ENCODE data around the gene COBL.

COBL gene

DNA sequence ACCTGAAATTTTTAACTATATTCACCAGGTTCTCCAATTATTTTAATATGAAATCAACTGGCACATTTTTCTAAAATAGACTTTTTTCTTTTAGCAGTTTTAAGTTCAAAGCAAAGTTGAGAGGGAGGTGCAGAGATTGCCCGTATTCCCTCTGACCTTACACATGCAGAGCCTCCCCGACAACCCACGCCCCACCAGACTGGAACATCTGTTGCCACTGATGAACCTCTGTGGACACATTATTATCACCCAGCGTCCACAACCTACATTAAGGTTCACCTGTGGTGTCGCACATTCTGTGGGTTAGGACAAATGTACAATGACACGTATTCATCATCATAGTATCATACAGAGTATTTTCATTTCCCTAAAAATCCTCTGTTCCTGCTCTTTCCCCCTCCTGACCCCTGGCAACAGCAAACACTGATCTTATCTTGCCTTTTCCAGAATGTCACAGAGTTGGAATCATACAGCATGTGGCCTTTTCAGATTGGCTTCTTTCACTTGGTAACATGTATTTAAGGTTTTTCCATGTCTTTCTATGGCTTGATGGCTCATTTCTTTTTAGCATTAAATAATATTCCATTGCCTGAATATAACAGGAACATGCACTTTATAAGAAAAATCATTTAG lies 37.1 kb downstream of the COBL start:
- no peak overlapping the region for H3K27ac ChIP-seq
- no peak overlapping the region for H3K4me3 ChIP-seq

DNA sequence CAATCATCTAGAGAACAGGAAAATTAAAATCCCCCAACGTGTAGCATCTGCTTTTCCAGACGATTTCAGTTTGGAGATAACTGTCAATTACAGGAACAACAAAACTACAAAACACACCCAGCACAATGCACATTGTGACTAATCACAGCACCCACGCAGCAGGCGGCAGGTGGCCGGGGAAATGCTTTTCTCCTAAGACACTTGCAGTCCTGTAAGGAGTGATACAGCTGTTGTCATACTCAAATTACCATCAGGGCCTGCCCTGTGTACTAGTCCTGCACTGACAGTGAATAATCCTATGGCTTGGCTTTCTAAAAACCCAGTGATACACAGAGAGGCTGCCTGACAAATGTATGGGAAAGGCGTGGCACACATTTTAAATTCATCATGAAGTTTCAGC lies 37.8 kb downstream of the COBL start:
- no peak overlapping the region for H3K27ac ChIP-seq
- H3K4me3 ChIP-seq = no peak overlapping the region

DNA sequence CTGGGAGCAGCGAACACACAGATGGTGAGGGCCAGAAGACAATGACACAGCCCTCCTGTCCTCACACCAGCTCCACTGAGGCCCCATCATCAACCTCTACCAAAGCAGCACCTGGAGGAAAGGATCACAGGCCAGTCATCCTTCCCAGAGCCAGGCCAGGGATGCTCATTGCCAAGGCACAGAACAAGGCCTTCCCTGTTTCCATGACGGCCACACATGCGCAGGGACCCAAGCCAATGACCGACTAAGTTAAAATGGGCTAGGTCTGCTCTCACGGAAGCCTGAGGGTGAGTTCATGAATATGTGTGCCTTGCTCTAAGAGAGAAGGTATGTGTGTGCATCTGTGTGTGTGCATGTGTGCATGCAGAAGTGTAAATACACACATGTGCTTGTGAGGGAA lies 39.6 kb downstream of the COBL start:
- no peak overlapping the region for H3K27ac ChIP-seq

GRCh38 chr7:51276091-51276605 lies 40.5 kb downstream of the COBL start:
- no peak overlapping the region for H3K27ac ChIP-seq
- H3K4me3 ChIP-seq = no peak overlapping the region

More for the DNA sequence above, 39.6 kb downstream of the COBL start:
- no peak overlapping the region for H3K4me3 ChIP-seq

GRCh38 chr7:51275532-51275931 lies 41.1 kb downstream of the COBL start:
- H3K27ac ChIP-seq = no peak overlapping the region
- no peak overlapping the region for H3K4me3 ChIP-seq

DNA sequence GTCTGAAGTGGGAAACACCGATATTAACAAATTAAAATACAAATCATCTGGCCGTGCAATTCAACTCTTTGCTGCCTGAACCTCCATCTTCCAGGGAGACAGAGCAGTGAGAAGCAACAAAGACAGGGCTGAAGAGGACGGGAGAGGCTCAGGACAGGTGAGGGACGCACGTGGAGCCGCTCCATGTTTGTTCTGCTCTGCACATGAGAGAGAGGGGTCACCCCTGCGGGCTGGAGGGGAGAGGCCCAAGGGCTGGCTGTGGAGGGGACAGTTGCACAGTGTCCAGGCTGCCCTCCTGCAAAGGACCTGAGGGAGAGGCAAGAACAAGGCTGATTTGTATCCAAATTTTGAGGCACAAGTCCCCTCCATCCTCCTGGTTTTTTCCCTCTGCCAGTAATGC lies 41.7 kb downstream of the COBL start:
- Histone ChIP-seq H3K27ac (no peak overlapping the region), H3K4me3 (no peak overlapping the region)

DNA sequence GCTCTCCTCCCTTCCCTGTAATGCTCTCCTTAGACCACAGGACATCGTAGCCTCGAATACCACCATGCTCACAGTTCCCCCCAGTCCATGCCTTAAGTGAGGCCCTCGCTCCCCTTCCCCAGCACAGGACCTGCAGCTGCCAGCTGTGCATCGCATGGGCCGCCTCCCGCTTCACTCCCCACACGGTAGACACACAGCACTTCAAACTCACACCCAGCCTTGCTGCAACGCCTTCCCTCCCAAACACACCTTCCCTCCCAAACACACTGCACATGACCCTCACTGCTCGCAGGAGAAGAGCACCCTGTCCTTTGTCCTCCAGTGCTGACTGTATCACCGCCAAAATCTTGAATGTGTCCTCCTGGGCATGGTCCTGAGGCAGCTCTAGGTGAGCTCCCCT lies 42.6 kb downstream of the COBL start:
- H3K4me3 ChIP-seq = no peak overlapping the region
- no peak overlapping the region for H3K27ac ChIP-seq

DNA sequence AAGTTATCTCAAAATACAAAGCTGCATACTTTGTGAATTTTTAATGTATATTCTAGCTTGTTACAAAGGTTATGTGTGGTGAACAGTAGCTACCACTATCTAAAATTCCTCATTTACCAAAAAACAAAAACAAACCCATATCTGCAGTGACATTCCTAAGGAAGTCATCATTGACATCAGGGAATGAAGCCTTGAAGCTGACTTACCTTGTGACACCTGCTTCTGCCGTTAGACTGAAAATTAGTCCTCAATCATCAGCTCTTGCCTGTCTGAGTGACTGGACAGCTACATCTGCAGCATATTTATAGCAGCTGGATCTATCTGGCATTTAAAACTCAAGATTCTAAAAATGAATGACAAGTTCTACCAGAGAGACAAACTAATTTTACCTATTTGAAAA lies 43.2 kb downstream of the COBL start:
- no peak overlapping the region for H3K4me3 ChIP-seq
- H3K27ac ChIP-seq = no peak overlapping the region

- no peak overlapping the region for H3K4me3 ChIP-seq
- H3K27ac ChIP-seq = no peak overlapping the region
Measured at GRCh38 chr7:51270965-51271364, 45.6 kb downstream of the COBL start.

GRCh38 chr7:51269911-51270310 lies 46.7 kb downstream of the COBL start:
- no peak overlapping the region for H3K27ac ChIP-seq
- no peak overlapping the region for H3K4me3 ChIP-seq

DNA sequence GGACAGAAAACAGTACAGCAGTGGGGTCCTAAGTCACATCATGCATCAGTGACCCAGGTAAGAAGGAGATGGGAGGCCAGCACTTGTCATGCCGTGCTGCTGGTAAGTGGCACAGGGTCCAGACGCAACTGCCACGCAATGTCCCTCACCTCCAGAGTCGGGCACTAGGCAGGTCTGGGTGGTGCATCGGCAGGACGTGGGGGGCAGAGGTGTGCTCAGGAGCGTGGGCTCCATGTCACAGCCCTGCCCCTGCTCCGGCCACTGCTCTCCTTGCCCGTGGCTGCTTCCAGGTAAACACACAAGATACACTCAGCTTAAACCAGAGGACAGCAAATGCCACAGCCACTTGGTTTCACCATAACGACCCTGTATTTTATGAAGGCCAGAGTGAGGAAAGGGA lies 47.3 kb downstream of the COBL start:
- H3K27ac ChIP-seq = no peak overlapping the region

DNA sequence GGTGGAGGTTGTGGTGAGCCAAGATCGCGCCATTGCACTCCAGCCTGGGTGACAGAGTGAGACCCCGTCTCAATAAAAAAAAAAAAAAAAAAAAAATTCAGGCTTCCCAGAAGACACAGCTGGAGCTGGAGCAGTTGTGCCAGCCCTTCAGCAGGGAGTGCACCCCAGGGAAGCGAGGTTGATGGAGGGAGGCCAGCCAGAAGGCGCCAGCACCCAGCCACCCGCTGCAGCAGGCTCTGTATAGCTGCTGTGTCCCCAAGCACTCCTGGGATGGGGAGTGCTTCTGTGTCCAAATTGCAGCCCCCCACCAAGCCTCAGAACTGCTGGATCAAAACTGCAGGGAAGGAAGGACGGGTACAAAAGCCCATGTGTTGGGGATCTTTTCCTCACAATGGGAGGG lies 47.8 kb downstream of the COBL start:
- no peak overlapping the region for H3K27ac ChIP-seq

More for the DNA sequence above, 47.3 kb downstream of the COBL start:
- no peak overlapping the region for H3K4me3 ChIP-seq

GRCh38 chr7:51267169-51267568 lies 49.4 kb downstream of the COBL start:
- H3K4me3 ChIP-seq = no peak overlapping the region
- no peak overlapping the region for H3K27ac ChIP-seq

More for the DNA sequence above, 47.8 kb downstream of the COBL start:
- no peak overlapping the region for H3K4me3 ChIP-seq

DNA sequence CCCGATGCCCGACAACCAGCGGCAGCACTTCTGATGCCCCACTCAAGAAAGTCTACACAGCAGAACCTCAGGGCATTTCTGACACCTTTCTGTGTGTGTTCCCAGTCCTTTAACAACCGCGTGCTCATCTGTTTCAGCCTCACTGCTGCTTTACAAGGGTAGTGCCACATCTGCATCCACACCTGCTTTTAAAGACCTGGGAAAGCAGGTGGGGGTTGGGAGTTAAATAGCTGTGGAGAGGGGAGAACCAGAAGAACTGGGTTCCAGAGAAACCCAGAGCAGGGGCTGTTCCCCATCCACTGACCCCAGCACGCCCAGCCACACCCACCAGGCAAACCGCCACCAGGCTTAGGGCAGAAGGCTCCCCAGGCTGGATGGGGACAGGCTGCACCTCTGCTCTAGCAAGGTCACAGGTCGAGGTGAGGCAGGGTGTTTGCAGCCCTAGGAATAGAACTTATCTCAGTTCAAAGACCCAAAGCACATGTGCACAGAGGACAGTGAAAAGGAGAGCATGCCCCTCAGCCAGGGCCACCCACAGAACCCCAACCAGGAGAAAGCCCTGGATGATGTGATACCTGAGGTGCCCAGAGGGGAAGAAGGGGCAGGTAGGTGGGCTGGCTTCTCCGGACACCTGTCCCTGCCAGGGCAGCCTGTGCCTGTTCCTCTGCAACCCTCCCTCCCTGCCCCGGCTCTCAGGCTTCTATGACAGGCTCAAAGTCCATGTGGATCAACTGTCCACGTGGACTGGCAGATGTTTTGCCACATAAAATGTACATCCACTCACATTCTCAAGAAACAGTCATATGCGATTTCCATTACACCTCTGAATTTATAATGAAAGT lies 51.3 kb downstream of the COBL start:
- H3K27ac ChIP-seq = no peak overlapping the region

GRCh38 chr7:51263631-51264484 lies 52.8 kb downstream of the COBL start:
- peak overlapping the region in 10 of 21 experiments; percentile 26 to 69 (median 46) for H3K27ac ChIP-seq

More for the DNA sequence above, 51.3 kb downstream of the COBL start:
- H3K4me3 ChIP-seq = no peak overlapping the region

DNA sequence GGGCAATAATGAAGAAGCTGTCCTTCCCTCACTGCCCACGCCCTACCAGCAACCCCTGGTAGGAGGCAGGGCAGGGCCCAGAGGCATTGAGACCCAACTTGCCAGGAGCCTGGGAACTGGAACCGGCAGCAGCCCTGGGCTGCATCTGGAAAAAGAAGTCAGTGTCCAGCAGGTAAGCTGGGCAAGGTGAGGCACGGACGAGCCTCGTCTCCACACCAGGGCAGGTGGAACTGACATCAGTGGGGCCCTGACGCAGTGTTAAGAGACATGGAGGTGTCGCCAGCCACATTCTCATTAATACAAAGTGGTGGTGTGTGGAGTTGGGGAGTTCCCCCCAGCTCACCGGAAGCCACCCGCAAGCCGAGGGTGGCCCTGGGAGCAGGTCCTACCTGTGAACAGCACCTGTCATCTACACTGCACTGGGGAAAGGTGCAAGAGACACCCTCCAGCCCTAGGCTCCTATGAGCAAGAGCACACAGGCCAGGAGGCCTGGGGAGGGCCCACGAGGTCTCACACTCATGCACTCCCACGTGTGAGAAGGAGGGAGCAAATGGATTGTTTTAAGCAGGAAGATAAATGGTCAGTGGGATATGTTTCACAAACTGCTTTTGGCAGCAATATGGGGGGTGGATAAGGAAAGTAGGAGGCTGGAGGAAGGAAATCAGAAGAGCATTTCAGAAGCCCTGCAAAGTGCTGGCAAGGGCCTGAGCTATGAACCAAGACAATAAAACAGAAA lies 53.6 kb downstream of the COBL start:
- Histone ChIP-seq H3K27ac (peak overlapping the region in 6 of 21 experiments; percentile 3 to 57 (median 38)), H3K4me3 (no peak overlapping the region)

More at GRCh38 chr7:51263631-51264484, 52.8 kb downstream of the COBL start:
- no peak overlapping the region for H3K4me3 ChIP-seq

DNA sequence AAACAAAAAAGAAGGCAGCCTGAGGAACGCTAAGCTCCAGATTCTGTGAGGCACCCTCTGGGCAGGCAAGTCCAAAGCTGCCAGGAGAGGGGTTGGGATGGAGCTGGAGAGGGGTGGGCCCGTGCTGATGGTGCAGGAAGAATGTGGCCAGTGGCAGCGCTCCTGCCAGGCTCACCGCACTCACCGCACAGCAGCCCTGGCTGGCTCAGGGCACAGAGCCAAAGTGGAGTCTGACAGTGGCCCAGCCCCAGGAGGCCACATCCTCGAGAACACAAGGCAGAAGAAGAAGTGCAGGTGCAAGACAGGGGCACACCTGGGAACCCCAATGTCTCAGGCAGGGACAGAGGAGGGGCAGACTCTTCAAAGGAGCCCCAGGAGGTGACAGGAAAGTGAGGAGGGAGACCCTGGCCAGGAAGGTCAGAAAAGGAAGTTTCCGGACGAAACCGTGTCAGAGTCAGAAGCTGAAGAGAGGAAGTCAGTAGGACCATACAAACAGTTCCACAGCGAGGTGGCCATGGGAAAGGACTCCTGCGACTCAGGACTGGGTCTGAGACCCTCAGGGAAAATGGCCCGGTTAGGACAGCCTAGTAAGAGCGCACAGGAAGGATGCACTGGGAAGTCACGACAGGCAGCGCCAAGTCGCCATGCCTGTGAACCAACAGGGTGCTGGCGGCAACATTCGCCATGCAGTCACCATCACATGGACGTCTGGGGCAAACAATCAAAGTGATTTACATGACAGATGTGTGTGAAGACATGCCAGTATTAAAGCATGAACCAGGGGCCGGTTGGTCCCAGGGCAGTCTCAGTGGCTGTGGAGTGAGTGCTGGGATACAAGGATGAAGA lies 54.4 kb downstream of the COBL start:
- H3K4me3 ChIP-seq = no peak overlapping the region
- H3K27ac ChIP-seq = peak overlapping the region in 3 of 21 experiments; percentile 25 to 45 (median 31)

DNA sequence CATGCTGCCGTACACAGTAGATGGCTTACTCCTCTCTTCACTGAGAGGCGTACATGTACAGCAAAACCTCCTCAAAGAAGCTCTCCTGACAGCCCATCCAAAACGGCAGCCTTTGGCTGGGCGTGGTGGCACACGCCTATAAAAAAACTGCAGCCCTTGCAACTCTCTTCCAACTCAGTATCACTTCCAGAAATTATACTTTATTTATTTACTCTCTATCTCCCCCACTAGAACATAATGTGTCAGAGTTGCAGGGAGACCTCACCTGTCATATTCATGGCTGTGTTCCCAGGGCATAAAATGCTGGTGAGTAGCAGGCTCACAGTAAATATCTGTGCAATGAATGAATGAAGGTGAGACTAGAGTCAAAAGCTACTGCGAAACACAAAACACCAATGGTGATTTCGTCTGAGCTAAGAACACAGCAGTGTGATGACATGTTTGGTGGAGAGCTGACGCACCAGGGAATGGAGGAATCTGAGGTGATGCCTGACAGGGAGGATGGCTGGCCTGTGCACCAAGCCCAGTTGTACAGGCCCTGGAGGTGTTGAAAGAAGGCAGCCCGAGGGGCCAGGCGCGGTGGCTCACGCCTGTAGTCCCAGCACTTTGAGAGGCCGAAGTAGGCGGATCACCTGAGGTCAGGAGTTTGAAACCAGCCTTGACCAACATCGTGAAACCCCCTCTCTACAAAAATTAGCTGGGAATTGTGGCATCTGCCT lies 55.3 kb downstream of the COBL start:
- Histone ChIP-seq H3K27ac (peak overlapping the region in 1 of 21 experiments; percentile 31), H3K4me3 (no peak overlapping the region)

Data from skin epidermis (tissue), 12 donors.